K562 (cell line): ENCODE data around the gene DARS1. TPM values are rescaled to one million over a fixed set of nuclear protein-coding genes. Genes with fewer than 3 reads are reported as not detected.

ENCODE experiments used
- C11orf30 ChIP-seq: fragments of 450-650 bp; IDR thresholded peaks from 2 replicates; pipeline ENCODE4 v1.6.1; 2016; ENCODE audit warnings: low read depth, mild to moderate bottlenecking
- CREB3 ChIP-seq: fragments of 450-650 bp; conservative IDR thresholded peaks from 2 replicates; pipeline ENCODE4 v1.6.1; 2016; ENCODE audit warnings: missing genetic modification characterization, low read depth, mild to moderate bottlenecking, missing compliant biosample characterization, moderate library complexity
- FOXK2 ChIP-seq, 2 experiments: fragments of 450-650 bp; IDR thresholded peaks in 1 of 2; conservative IDR thresholded peaks in 1 of 2; 2 replicates each; pipeline ENCODE4 v1.6.1; 2016; ENCODE audit warnings: low read depth in 2 of 2, mild to moderate bottlenecking in 1 of 2
- KLF16 ChIP-seq: IDR thresholded peaks from 2 replicates; pipeline ENCODE4 v1.6.1; 2016; ENCODE audit warnings: antibody characterized with exemption
- MAZ ChIP-seq, 2 experiments: fragments of 450-650 bp in 1 of 2; sonication (generic) in 1 of 2; formaldehyde crosslinking; IDR thresholded peaks in 1 of 2; conservative IDR thresholded peaks in 1 of 2; 2 replicates each; pipeline versions ENCODE4 v1.4.0 to v1.5.0; 2020; ENCODE audit warnings: mild to moderate bottlenecking in 1 of 2, missing genetic modification reagents in 1 of 2
- NBN ChIP-seq: fragments of 450-650 bp; IDR thresholded peaks from 2 replicates; pipeline ENCODE4 v1.6.1; 2016; ENCODE audit warnings: low read depth, mild to moderate bottlenecking
- NCOA4 ChIP-seq: fragments of 450-650 bp; IDR thresholded peaks from 2 replicates; pipeline ENCODE4 v1.6.1; 2018; ENCODE audit warnings: mild to moderate bottlenecking; ENCODE audit not compliant: partially characterized antibody
- PTTG1 ChIP-seq: fragments of 450-650 bp; IDR thresholded peaks from 2 replicates; pipeline ENCODE4 v1.6.1; 2016; ENCODE audit warnings: low read depth, mild to moderate bottlenecking, missing genetic modification characterization, missing compliant biosample characterization
- SMAD3 ChIP-seq: fragments of 450-650 bp; formaldehyde crosslinking; conservative IDR thresholded peaks from 2 replicates; pipeline ENCODE4 v1.4.0; 2020; ENCODE audit warnings: mild to moderate bottlenecking
- TRIM28 ChIP-seq: fragments of 450-650 bp; IDR thresholded peaks from 2 replicates; pipeline ENCODE4 v1.6.1; 2017
- ZNF274 ChIP-seq: IDR thresholded peaks from 2 replicates; pipeline ENCODE4 v1.6.1; 2011; ENCODE audit warnings: low read depth, mild to moderate bottlenecking, low read length, moderate library complexity, borderline replicate concordance
- ZNF551 ChIP-seq: fragments of 250-450 bp; sonication (Bioruptor Pico); IDR thresholded peaks from 2 replicates; pipeline ENCODE4 v1.5.0; 2021; ENCODE audit warnings: mild to moderate bottlenecking, moderate library complexity
- polyA plus RNA-seq, 8 experiments: library from polyadenylated mRNA; depleted of rRNA in 4 of 8; stranded (reverse) in 5 of 8; unstranded in 3 of 8; fragments of >200 nt; fragmentation: Nextera tagmentation in 2 of 8; fragmentation: Illumina TruSeq in 1 of 8; extraction: Ambion mirVana in 2 of 8; extraction: Trizol in 1 of 8; gene quantifications; 2 replicates each; pipeline versions ENCODE4 v1.2.1 to v1.2.3, GENCODE V29; 2011 to 2014; ENCODE audit warnings: inconsistent platforms in 1 of 8, missing spikeins in 1 of 8
- total RNA-seq, 7 experiments: library from RNA; depleted of rRNA in 6 of 7; stranded (reverse); fragments of >200 nt in 6 of 7; fragmentation: Illumina TruSeq in 2 of 7; extraction: Trizol in 2 of 7; gene quantifications; 2 replicates each; pipeline versions ENCODE4 v1.2.1 to v1.2.3, GENCODE V29; 2011 to 2021; ENCODE audit warnings: low replicate concordance in 1 of 7
- TF ChIP-seq, protein P1 (sequence below): fragments of 450-650 bp; IDR thresholded peaks from 2 replicates; pipeline ENCODE4 v1.7.0; 2016; ENCODE audit warnings: borderline replicate concordance
- TF ChIP-seq, protein P2 (sequence below): fragments of 450-650 bp; IDR thresholded peaks from 2 replicates; pipeline ENCODE4 v1.6.1; 2016; ENCODE audit warnings: mild to moderate bottlenecking, moderate library complexity

Gene DARS1
- total and polyA plus RNA-seq, 9 of the 15 experiments (the other 6 are each of a cell fraction or from before 2014, with no cell fraction given) = 91.5 to 239 (median 98.0) TPM

DNA sequence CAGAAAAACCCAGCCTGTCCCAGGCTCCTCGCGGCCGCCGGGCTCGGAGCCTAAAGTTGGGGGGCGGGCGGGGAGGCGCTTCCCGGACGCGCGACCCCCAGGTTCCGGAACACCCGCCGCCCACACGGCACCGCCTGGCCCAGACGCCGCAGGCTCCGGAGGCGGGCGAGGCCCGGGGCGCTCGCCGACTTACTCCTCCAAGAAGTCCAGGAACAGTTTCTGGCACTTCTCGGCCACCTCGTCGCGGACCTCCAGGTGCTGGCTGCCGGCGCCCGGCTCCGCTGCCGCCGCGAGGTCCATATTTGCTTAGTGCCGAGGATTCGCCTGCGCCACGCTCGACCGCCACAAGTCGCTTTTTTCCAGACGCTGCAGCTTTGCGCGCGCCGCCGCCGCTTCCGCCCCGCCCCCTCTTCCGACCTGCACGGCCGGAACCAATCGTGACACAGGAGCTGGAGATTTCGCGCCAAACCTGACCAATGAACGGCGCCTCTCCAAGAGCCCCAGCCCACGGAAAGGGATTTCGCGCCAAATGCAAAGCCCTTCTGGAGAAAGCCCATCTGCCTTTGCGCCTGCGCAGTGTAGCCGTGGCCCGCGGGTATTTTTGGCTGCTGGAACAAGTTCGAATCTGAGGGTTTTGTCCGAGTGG lies 109.2 kb downstream of the DARS1 start, which contains the start of gene MCM6 (continued):
- TF ChIP-seq SMAD3 (CRISPR knock-in tag) (0 out of 2 replicates have a peak, but pooled peaks have one; percentile 28), ZNF551 (CRISPR knock-in tag) (no peak), PTTG1 (no peak), C11orf30 (peak; percentile 83), ZNF274 (no peak), FOXK2 (conservative IDR thresholded peaks at IDR 0.05 in 1 of 2, IDR thresholded peaks at IDR 0.05 in 1 of 2; ENCODE audit: low read depth in 2 of 2) (peak in 1 of 2 experiments; percentile 46; a peak in 2 of 4 replicates), TRIM28 (no peak), NCOA4 (no peak), NBN (no peak), MAZ (CRISPR knock-in tag; conservative IDR thresholded peaks at IDR 0.05 in 1 of 2, IDR thresholded peaks at IDR 0.05 in 1 of 2) (peak in 1 of 2 experiments; percentile 98; a peak in 2 of 4 replicates), CREB3 (tag) (no peak), KLF16 (no peak)
- TF ChIP-seq, protein P1, sequence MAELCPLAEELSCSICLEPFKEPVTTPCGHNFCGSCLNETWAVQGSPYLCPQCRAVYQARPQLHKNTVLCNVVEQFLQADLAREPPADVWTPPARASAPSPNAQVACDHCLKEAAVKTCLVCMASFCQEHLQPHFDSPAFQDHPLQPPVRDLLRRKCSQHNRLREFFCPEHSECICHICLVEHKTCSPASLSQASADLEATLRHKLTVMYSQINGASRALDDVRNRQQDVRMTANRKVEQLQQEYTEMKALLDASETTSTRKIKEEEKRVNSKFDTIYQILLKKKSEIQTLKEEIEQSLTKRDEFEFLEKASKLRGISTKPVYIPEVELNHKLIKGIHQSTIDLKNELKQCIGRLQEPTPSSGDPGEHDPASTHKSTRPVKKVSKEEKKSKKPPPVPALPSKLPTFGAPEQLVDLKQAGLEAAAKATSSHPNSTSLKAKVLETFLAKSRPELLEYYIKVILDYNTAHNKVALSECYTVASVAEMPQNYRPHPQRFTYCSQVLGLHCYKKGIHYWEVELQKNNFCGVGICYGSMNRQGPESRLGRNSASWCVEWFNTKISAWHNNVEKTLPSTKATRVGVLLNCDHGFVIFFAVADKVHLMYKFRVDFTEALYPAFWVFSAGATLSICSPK = no peak
- TF ChIP-seq, protein P2, sequence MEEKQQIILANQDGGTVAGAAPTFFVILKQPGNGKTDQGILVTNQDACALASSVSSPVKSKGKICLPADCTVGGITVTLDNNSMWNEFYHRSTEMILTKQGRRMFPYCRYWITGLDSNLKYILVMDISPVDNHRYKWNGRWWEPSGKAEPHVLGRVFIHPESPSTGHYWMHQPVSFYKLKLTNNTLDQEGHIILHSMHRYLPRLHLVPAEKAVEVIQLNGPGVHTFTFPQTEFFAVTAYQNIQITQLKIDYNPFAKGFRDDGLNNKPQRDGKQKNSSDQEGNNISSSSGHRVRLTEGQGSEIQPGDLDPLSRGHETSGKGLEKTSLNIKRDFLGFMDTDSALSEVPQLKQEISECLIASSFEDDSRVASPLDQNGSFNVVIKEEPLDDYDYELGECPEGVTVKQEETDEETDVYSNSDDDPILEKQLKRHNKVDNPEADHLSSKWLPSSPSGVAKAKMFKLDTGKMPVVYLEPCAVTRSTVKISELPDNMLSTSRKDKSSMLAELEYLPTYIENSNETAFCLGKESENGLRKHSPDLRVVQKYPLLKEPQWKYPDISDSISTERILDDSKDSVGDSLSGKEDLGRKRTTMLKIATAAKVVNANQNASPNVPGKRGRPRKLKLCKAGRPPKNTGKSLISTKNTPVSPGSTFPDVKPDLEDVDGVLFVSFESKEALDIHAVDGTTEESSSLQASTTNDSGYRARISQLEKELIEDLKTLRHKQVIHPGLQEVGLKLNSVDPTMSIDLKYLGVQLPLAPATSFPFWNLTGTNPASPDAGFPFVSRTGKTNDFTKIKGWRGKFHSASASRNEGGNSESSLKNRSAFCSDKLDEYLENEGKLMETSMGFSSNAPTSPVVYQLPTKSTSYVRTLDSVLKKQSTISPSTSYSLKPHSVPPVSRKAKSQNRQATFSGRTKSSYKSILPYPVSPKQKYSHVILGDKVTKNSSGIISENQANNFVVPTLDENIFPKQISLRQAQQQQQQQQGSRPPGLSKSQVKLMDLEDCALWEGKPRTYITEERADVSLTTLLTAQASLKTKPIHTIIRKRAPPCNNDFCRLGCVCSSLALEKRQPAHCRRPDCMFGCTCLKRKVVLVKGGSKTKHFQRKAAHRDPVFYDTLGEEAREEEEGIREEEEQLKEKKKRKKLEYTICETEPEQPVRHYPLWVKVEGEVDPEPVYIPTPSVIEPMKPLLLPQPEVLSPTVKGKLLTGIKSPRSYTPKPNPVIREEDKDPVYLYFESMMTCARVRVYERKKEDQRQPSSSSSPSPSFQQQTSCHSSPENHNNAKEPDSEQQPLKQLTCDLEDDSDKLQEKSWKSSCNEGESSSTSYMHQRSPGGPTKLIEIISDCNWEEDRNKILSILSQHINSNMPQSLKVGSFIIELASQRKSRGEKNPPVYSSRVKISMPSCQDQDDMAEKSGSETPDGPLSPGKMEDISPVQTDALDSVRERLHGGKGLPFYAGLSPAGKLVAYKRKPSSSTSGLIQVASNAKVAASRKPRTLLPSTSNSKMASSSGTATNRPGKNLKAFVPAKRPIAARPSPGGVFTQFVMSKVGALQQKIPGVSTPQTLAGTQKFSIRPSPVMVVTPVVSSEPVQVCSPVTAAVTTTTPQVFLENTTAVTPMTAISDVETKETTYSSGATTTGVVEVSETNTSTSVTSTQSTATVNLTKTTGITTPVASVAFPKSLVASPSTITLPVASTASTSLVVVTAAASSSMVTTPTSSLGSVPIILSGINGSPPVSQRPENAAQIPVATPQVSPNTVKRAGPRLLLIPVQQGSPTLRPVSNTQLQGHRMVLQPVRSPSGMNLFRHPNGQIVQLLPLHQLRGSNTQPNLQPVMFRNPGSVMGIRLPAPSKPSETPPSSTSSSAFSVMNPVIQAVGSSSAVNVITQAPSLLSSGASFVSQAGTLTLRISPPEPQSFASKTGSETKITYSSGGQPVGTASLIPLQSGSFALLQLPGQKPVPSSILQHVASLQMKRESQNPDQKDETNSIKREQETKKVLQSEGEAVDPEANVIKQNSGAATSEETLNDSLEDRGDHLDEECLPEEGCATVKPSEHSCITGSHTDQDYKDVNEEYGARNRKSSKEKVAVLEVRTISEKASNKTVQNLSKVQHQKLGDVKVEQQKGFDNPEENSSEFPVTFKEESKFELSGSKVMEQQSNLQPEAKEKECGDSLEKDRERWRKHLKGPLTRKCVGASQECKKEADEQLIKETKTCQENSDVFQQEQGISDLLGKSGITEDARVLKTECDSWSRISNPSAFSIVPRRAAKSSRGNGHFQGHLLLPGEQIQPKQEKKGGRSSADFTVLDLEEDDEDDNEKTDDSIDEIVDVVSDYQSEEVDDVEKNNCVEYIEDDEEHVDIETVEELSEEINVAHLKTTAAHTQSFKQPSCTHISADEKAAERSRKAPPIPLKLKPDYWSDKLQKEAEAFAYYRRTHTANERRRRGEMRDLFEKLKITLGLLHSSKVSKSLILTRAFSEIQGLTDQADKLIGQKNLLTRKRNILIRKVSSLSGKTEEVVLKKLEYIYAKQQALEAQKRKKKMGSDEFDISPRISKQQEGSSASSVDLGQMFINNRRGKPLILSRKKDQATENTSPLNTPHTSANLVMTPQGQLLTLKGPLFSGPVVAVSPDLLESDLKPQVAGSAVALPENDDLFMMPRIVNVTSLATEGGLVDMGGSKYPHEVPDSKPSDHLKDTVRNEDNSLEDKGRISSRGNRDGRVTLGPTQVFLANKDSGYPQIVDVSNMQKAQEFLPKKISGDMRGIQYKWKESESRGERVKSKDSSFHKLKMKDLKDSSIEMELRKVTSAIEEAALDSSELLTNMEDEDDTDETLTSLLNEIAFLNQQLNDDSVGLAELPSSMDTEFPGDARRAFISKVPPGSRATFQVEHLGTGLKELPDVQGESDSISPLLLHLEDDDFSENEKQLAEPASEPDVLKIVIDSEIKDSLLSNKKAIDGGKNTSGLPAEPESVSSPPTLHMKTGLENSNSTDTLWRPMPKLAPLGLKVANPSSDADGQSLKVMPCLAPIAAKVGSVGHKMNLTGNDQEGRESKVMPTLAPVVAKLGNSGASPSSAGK = peak; percentile 79
